DND-41 (cell line): Measurements from ENCODE around the gene CRAMP1.

Experiments used
- CTCF ChIP-seq: IDR thresholded peaks from 2 replicates; pipeline ENCODE4 v1.5.1; 2012; ENCODE audit warnings: borderline replicate concordance, low read length, moderate library complexity, mild to moderate bottlenecking; ENCODE audit not compliant: poor library complexity, severe bottlenecking; ENCODE audit errors: extremely low read depth
- EZH2 ChIP-seq: IDR thresholded peaks from 3 replicates; pipeline ENCODE4 v1.6.1; 2012; ENCODE audit warnings: borderline replicate concordance, low read depth, mild to moderate bottlenecking, moderate library complexity, low read length, inconsistent platforms; ENCODE audit not compliant: severe bottlenecking

GRCh38 chr16:1657841-1658240 lies 45.7 kb downstream of the CRAMP1 start:
- TF ChIP-seq CTCF (no peak), EZH2 (no peak)
